Hepatocyte (in vitro differentiated cells): ENCODE data around the gene ZNF84. TPM values are rescaled to one million over a fixed set of nuclear protein-coding genes. Genes with fewer than 3 reads are reported as not detected.

ENCODE experiments used
- DNase-seq: peaks from one replicate; pipeline ENCODE4 v3.0.0-alpha.2; 2016; ENCODE audit warnings: low spot score
- H2AFZ ChIP-seq: fragments of 200-600 bp; sonication (generic); 2 replicates; pipeline ENCODE4 v1.6.0; 2016; ENCODE audit warnings: antibody characterized with exemption, mild to moderate bottlenecking
- H3K27ac ChIP-seq: fragments of 200-600 bp; sonication (generic); 2 replicates; pipeline ENCODE4 v1.5.1; 2016; ENCODE audit warnings: mild to moderate bottlenecking
- H3K27me3 ChIP-seq: fragments of 200-600 bp; sonication (generic); 2 replicates; pipeline ENCODE4 v1.6.1; 2016
- H3K36me3 ChIP-seq: fragments of 200-600 bp; sonication (generic); replicated peaks from 2 replicates; pipeline ENCODE4 v1.5.1; 2016; ENCODE audit warnings: low read depth; ENCODE audit not compliant: insufficient read depth
- H3K4me1 ChIP-seq: fragments of 200-600 bp; sonication (generic); 2 replicates; pipeline ENCODE4 v1.5.1; 2016; ENCODE audit warnings: mild to moderate bottlenecking, moderate library complexity; ENCODE audit not compliant: insufficient read depth
- H3K4me2 ChIP-seq: fragments of 200-600 bp; sonication (generic); 2 replicates; pipeline ENCODE4 v1.6.0; 2016
- H3K4me3 ChIP-seq: fragments of 200-600 bp; sonication (generic); 2 replicates; pipeline ENCODE4 v1.5.1; 2016; ENCODE audit warnings: mild to moderate bottlenecking
- H3K79me2 ChIP-seq: fragments of 200-600 bp; sonication (generic); 2 replicates; pipeline ENCODE4 v1.6.0; 2017; ENCODE audit warnings: mild to moderate bottlenecking
- H3K9me2 ChIP-seq: fragments of 200-600 bp; sonication (generic); replicated peaks from 2 replicates; pipeline ENCODE4 v1.6.0; 2017; ENCODE audit warnings: mild to moderate bottlenecking; ENCODE audit not compliant: insufficient read depth
- H3K9me3 ChIP-seq: fragments of 200-600 bp; sonication (generic); 2 replicates; pipeline ENCODE4 v1.5.1; 2016; ENCODE audit warnings: low read depth, mild to moderate bottlenecking
- H4K20me1 ChIP-seq: fragments of 200-600 bp; sonication (generic); 2 replicates; pipeline ENCODE4 v1.6.0; 2016; ENCODE audit warnings: mild to moderate bottlenecking; ENCODE audit not compliant: insufficient read depth, poor library complexity, severe bottlenecking
- EZH2 ChIP-seq: fragments of 200-600 bp; sonication (generic); IDR thresholded peaks from 2 replicates; pipeline ENCODE4 v1.6.1; 2016; ENCODE audit warnings: antibody characterized with exemption, mild to moderate bottlenecking, borderline replicate concordance
- EZH2phosphoT487 ChIP-seq: fragments of 200-600 bp; sonication (generic); IDR thresholded peaks from one replicate; pipeline ENCODE4 v1.6.1; 2018; ENCODE audit warnings: antibody characterized with exemption, mild to moderate bottlenecking, low read depth, moderate library complexity; ENCODE audit not compliant: unreplicated experiment, severe bottlenecking
- WGBS: methylation state at CpG from one replicate; pipeline ENCODE4 v1.1.6; 2016; ENCODE audit warnings: low lambda C conversion rate; ENCODE audit errors: missing lambda C conversion rate; 5-methylcytosine and 5-hydroxymethylcytosine counted together
- polyA plus RNA-seq: library from polyadenylated mRNA; unstranded; fragments of >200 nt; fragmentation: Nextera tagmentation; extraction: Ambion mirVana; gene quantifications from 2 replicates; pipeline ENCODE4 v1.2.1, GENCODE V29; 2016
- total RNA-seq: library from RNA; depleted of rRNA; stranded (reverse); fragments of >200 nt; gene quantifications from 2 replicates; pipeline ENCODE4 v1.2.3, GENCODE V29; 2014
- TF ChIP-seq, protein P1 (sequence below): fragments of 200-600 bp; sonication (generic); IDR thresholded peaks from 2 replicates; pipeline ENCODE4 v1.5.1; 2016; ENCODE audit warnings: antibody characterized with exemption, mild to moderate bottlenecking; ENCODE audit not compliant: poor library complexity

The ZNF84 gene
- total and polyA plus RNA-seq, 2 experiments from 2014 or later: 23.1 to 30.8 TPM

DNA sequence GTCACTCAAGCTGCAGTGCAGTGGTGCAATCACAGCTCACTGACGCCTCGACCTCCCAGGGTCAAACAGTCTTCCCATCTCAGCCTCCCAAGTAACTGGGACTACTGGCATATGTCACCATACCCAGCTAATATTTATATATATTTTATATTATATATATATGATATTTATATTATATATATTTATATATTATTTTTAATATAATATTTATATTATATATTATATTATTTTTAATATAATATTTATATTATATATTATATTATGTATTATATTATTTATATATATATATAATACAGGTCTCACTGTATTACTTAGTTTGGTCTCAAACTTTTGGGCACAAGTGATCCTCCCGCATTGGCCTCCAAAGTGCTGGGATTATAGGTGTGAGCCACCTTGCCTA lies 9.4 kb downstream of the ZNF84 start:
- Histone ChIP-seq H3K36me3 (peaks cover 63% of the 10 kb centered on the region), H3K9me3 (peaks cover 95% of the 10 kb centered on the region), H2AFZ (no peak overlapping the region), H3K4me1 (no peaks in the 10 kb centered on the region), H3K9me2 (no peaks in the 10 kb centered on the region), H3K4me2 (no peak overlapping the region), H3K79me2 (peaks cover 48% of the 10 kb centered on the region), H3K27me3 (no peaks in the 10 kb centered on the region), H3K4me3 (peak overlapping the region; percentile 25), H3K27ac (no peak overlapping the region), H4K20me1 (no peaks in the 10 kb centered on the region)
- TF ChIP-seq EZH2phosphoT487 (no peak), EZH2 (no peak)
- TF ChIP-seq, protein P1, sequence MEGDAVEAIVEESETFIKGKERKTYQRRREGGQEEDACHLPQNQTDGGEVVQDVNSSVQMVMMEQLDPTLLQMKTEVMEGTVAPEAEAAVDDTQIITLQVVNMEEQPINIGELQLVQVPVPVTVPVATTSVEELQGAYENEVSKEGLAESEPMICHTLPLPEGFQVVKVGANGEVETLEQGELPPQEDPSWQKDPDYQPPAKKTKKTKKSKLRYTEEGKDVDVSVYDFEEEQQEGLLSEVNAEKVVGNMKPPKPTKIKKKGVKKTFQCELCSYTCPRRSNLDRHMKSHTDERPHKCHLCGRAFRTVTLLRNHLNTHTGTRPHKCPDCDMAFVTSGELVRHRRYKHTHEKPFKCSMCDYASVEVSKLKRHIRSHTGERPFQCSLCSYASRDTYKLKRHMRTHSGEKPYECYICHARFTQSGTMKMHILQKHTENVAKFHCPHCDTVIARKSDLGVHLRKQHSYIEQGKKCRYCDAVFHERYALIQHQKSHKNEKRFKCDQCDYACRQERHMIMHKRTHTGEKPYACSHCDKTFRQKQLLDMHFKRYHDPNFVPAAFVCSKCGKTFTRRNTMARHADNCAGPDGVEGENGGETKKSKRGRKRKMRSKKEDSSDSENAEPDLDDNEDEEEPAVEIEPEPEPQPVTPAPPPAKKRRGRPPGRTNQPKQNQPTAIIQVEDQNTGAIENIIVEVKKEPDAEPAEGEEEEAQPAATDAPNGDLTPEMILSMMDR: no peak
- 97% methylated on average over 3 of the region's 3 CpGs for WGBS
- no peak for DNase-seq

DNA sequence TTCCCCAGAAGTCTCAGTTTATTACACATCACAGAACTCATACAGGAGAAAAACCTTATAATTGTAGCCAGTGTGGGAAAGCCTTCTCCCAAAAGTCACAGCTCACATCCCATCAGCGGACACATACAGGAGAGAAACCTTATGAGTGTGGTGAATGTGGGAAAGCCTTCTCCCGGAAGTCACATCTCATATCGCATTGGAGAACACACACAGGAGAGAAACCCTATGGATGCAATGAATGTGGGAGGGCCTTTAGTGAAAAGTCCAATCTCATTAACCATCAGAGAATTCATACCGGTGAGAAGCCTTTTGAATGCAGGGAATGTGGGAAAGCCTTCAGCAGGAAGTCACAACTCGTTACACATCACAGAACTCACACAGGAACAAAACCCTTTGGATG lies 20.1 kb downstream of the ZNF84 start:
- Histone ChIP-seq H3K4me1 (no peaks in the 10 kb centered on the region), H3K36me3 (peaks cover 59% of the 10 kb centered on the region), H3K9me2 (no peaks in the 10 kb centered on the region), H3K27ac (no peak overlapping the region), H3K9me3 (peaks cover 93% of the 10 kb centered on the region), H4K20me1 (no peaks in the 10 kb centered on the region), H2AFZ (no peak overlapping the region), H3K4me3 (no peak overlapping the region), H3K4me2 (no peak overlapping the region), H3K79me2 (no peaks in the 10 kb centered on the region), H3K27me3 (no peaks in the 10 kb centered on the region)
- WGBS: 98% methylated on average over 5 of the region's 5 CpGs
- no peak for DNase-seq
- TF ChIP-seq EZH2: no peak
- no peak for TF ChIP-seq EZH2phosphoT487
- TF ChIP-seq, protein P1: no peak

DNA sequence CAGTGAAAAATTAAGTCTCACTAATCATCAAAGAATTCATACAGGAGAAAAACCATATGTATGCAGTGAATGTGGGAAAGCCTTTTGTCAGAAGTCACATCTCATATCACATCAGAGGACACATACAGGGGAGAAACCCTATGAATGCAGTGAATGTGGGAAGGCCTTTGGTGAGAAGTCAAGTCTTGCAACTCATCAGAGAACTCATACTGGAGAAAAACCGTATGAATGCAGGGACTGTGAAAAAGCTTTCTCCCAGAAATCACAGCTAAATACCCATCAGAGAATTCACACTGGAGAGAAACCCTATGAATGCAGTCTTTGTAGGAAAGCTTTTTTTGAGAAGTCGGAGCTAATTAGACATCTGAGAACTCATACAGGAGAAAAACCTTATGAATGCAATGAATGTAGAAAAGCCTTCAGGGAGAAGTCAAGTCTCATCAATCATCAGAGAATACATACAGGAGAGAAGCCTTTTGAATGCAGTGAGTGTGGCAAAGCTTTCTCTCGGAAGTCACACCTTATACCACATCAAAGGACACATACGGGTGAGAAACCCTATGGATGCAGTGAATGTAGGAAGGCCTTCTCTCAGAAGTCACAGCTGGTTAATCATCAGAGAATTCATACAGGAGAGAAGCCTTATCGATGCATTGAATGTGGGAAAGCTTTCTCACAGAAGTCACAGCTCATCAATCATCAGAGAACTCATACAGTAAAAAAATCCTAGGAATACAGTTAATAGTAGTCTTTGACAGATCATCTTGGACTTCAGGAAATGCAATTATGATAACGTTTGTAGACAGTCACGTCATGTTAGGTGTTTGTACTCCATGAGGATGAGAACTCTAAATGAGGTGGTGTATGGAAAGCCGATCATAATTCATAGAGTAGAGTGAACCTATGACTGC lies 21.1 kb downstream of the ZNF84 start:
- peak overlapping the region; percentile 22 for H3K4me3 ChIP-seq
- TF ChIP-seq EZH2phosphoT487 (no peak), EZH2 (no peak)
- TF ChIP-seq, protein P1: no peak
- H4K20me1 ChIP-seq: no peaks in the 10 kb centered on the region
- peaks cover 58% of the 10 kb centered on the region for H3K36me3 ChIP-seq
- H2AFZ ChIP-seq: no peak overlapping the region
- no peak overlapping the region for H3K4me2 ChIP-seq
- no peaks in the 10 kb centered on the region for H3K79me2 ChIP-seq
- H3K27me3 ChIP-seq: no peaks in the 10 kb centered on the region
- no peaks in the 10 kb centered on the region for H3K9me2 ChIP-seq
- H3K27ac ChIP-seq: no peak overlapping the region
- WGBS: 96% methylated on average over 8 of the region's 8 CpGs
- H3K4me1 ChIP-seq: no peaks in the 10 kb centered on the region
- peaks cover 93% of the 10 kb centered on the region for H3K9me3 ChIP-seq
- no peak for DNase-seq
